Hematopoietic multipotent progenitor cell (in vitro differentiated cells): Measurements from ENCODE around the gene PABPN1L. TPM values are rescaled to one million over a fixed set of nuclear protein-coding genes. Genes with fewer than 3 reads are reported as not detected.
"Not testable (repeated sequence)": the region's sequence is repeated elsewhere in the genome, so short reads cannot be mapped to it uniquely, and the experiment has no call there.

Experiments used
- DNase-seq, 3 donors: peaks; one replicate each; pipeline ENCODE4 v3.0.0-alpha.2; 2011 to 2015; ENCODE audit warnings: low read depth in 2 of 3, low spot score in 2 of 3
- total RNA-seq: library from RNA; depleted of rRNA; stranded (reverse); fragments of >200 nt; gene quantifications from one replicate; pipeline ENCODE4 v1.2.3, GENCODE V29; 2012

Gene PABPN1L
- total RNA-seq, 1 donor: 0.54 TPM

DNA sequence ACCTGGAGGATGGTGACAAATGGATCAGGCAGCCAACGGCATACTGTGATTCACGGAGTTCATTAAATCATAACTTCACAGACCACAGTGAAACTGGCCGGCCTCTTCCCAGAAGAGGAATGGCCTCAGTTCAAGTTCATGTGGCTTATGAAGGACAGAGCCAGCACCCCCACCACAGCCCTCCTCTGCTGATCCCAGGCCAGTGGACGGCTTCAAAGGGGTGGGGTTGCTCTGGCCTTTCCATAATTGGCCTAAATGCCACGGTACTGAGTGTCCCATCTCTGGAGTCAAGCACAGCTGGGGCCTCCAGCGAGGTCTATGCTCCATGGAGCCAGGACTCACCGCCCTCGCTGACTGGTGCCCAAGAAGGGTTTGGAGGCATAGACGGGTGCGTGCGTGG, 31.1 kb downstream of the PABPN1L start:
- DNase-seq: no peak

DNA sequence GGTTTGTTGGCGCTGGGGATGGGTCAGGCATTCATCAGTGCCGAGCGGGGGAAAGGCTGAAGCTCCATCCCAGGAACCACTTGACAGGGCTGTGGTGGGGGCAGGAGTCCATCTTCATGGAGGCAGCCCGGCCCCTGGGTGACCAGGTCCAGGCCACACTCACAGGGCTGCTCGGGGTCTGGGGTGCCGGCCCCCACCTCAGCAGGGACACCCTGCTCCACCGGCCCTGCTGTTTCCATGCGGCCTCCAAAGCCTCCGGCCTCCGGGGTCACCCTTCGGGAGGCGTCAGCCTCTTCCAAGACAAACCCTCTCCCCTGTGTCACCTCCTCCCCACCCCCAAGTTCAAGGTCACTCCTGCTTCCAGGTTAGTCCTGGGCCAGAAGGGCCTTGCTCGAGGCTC, 31.8 kb downstream of the PABPN1L start:
- no peak for DNase-seq

DNA sequence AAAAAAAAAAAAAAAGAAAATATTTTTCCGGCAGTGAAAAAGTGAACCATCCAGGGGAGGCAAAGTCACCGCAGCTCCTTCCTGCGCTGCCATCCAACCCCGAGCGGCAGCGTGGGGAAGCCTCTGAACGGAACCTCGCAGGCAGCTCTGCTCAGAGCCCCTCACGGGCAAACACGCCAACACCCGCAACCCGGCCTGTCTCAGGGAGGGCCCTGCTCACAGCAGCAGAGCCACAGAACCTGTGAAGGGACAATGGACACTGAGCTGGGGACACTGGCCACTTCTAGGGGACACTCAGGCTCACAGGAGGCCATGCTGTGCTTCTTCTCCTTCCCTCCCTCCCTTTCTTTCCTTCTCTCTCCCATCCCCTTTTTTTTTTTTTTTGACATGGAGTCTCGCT, 33.4 kb downstream of the PABPN1L start:
- no peak for DNase-seq

DNA sequence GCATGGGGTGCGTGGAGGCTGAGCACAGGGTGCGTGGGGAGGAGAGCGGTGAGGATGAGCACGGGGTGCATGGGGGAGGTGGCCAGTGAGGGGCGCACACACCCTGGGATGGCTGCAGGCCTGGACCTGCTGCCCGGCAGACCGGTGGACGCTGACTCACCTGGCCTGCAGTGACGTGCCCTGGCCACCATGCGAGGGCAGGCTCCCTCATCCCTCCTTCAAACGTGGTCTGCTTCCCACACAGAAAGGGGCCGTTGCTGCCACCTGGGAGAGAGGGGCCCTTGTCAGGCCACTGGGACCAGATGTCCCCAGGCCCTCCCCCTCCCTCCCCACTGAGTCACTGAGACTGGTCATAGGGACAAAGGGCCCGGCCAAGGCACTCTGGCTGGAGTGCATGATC, 34.6 kb downstream of the PABPN1L start:
- no peak for DNase-seq

DNA sequence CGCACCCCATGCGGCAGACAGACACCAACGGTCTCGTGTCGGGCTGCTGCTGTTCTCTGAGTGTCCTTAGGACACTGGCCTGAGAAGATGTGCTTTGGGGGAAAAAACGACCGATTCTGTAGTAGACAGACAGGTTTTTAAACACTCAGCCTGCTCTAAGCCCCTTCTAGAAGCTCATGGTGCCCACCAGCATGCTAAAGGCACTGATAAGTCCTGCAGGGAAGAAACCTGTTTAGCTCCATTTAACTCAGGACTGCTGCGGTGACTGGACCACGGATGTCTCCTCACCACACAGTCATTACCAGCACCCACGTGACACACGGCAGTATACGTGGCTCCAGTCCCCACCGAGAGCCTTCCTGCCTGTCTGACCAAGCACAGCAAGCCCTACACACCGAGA, 35.7 kb downstream of the PABPN1L start:
- no peak for DNase-seq

DNA sequence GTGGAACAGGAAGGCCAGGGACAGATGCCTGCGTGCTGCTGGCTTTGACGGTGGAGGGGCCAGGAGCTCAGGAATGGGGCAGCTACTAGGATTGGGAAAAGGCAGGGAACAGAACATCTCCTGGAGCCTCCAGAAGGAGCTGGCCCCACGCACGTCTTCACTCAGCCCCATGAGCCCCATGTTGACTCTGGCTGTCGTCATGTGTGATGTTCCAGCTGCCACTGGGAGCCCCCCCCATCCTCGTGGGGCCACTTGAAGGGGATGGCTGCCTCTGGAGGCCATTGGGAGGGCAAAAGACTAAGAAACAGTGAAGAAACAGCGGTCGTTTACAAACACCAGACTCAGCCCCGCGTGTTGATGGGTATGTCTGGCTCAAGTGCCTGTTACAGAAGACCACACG, 36.2 kb downstream of the PABPN1L start:
- no peak for DNase-seq

DNA sequence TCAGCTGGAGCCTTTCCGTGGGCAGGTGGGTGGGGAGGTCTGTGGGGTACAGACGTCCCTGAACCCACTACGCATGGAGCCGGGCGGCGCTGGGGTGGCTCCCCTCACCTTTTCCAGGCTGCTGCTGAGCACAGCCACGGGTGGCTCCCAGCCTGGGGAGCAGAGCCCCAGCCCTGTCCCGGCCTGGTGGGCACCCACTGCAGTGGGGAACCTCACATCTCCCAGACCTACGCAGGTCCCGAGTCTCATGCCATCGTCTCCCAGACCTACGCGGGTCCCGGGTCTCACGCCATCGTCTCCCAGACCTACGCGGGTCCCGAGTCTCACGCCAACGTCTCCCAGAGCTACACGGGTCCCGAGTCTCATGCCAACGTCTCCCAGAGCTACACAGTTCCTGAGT, 37.7 kb downstream of the PABPN1L start:
- DNase-seq: no peak

DNA sequence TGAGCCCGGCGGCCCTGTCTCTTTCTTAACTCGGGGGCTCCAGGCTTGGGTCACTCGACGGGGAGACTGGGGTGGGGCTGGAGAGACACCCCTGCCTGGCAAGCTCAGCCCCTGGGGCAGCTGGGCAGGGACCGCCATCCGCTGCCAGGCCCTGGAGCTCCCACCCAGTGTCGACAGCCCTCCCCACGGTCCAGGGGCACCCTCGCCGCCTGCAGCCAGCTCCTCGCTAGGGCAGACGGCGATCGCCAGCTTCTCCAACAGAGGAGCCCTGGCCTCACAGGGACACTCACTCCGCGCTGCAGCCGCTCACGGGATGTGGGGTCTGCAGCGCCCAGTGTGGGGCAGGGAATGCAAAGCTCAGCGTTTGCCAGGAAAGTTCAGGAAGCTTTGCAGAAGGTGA, 38.7 kb downstream of the PABPN1L start:
- DNase-seq: no peak

DNA sequence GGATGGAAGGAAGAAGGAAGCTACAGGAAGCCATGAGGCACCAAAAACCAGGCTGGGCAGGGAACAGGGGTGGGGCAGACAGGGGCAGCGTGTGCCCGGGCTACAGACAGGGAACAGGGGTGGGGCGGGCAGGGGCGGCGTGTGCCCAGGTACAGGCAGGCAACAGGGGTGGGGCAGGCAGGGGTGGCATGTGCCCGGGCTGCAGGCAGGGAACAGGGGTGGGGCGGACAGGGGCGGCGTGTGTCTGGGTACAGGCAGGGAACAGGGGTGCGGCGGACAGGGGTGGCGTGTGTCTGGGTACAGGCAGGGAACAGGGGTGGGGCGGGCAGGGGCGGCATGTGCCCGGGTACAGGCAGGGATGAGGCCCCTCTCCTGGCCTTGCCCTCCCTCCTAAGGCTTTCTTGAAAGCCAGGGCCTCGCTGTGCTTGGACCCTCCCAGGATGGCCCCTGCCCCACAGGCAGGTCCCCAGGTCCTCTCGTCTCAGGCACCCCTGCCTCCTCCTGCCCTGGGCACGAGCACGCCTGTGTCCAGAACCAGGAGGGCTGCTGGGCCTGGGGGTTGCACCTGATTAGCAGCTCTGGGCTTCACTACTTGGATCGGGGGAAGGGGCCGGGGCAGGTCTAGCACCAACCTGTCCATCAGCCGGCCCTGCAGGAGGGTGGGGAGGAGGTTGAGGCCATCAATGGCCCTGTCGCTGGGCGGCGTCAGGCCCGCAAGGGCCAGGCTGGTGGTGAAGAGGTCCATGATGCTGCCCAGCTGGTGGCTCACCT, 40.2 kb downstream of the PABPN1L start:
- DNase-seq: no peak

DNA sequence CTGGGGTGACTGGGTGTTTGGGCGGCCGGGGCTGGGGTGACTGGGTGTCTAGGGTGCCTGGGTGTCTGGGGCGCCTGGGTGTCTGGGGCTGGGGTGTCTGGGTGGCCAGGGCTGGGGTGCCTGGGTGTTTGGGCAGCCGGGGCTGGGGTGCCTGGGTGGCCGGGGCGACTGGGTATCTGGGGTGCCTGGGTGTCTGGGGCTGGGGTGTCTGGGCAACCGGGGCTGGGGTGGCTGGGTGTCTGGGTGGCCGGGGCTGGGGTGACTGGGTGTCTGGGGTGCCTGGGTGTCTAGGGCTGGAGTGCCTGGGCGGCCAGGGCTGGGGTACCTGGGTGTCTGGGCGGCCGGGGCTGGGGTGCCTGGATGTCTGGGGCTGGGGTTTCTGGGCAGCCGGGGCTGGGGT, 41.3 kb downstream of the PABPN1L start:
- no peak for DNase-seq

DNA sequence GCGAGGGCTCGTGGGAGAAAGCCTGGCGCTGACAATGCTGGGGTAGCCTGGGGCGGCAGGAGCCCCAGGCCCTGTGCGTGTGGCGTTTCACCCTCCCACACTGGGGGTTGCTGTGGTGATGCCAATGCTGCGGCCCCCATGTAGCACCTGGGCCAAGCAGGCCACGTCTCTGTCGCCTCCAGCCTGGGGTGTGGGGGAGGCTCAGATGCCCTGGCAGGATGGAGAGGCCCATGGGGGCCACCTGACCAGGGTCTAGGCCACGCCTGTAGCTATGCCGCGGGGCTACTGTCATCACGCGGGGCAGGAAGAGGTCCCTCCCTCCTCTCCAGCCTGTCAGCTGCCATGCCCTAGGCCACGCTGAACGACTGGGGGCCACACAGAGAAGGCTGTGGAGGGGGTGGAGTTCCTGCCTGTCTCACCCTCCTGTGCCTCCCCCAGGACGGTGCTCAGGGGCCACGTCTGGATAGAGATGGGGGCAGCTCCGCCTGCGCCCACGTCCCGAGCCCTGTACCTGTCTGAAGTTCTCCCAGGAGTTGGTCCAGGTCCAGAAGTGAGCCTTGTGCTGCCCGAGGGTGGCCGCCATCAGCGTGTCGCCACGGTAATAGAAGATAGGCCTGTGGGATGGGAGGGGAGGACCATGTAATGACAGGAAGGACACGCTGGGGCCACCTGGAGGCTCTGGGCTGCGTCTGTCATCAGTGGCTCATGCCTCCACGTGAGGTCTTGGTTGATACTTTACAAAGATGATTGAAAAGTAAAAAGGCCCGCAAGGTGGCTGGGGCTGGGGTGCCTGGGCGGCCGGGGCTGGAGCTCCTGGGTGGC, 42.0 kb downstream of the PABPN1L start:
- DNase-seq: no peak

DNA sequence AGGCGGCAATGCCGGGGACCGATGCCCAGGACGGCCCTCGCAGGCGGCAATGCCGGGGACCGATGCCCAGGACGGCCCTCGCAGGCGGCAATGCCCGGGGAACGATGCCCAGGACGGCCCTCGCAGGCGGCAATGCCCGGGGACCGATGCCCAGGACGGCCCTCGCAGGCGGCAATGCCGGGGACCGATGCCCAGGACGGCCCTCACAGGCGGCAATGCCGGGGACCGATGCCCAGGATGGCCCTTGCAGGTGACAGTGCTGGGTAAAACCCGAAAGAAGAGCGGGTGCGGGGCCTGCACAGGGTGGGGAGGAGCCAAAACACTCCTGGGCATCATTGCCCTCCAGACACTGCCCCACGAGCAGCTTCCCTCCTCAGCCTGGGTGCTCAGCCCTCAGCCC, 42.8 kb downstream of the PABPN1L start:
- DNase-seq: not testable (repeated sequence)

DNA sequence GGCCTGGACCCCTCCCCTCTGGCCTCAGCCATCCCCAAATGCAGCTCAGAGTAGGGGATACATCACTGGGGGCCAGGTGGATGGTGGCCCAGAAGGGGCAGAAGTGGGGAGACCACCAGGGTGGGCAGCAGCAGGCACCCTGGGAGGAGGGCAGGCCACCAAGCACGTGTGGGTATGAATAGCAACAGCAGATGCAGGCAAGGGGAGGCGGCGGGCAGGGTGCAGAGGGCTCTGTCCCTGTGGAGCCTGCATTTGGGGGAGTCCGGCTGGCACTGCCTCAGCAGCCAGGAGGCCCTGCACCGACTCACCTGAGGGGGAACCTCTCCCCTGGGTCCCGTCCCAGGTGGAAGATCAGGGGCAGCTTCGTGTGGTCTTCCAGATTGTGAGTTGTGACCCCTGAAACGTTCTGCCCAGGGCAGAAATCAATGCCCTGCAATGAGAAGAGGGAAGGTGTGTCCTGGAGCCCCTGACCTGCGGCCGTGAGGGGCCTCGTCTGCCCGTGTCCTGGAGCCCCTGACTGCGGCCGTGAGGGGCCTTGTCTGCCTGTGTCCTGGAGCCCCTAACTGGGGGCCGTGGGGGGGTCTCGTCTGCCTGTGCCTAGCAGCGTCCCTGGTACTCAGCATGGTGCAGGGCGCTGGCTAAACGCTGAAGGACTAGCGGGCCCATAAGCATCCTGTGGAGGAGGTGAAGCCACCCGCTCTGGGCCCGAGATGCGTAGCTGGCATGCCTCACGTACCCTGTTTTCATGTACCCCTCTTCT, 44.0 kb downstream of the PABPN1L start:
- DNase-seq: no peak

DNA sequence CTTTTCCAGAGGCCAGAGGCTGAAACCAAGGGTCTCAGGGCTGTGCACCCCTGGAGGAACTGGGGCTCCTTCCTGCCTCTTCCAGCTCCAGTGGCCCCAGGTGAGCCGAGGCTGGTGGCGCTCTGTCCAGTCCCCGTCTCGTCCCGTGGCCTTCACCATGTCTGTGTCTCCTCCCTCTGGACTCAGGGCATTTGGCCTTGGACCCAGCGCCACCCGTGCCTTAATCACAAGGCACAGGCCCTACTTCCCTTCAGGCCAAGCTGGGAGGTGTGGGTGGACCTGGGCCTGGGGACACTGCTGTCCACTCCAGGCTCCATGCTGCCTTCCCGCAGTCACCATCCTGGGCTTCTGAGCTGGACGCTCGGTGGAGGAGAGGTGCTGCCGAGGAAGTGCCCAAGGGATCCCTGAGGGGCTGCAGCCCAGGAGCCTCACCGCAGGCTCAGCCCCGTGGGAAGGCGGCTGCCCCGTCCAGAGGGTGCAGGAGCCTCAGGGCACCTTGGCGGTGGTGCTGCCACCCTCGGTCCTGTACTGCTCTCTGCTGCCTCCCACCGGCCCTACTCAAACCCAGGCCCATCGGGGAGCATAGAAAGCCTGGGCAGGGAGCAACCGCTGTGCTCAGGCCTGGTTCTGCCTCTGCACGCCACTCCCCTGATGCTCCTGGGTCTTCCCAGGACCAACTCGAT, 45.2 kb downstream of the PABPN1L start:
- DNase-seq: no peak

DNA sequence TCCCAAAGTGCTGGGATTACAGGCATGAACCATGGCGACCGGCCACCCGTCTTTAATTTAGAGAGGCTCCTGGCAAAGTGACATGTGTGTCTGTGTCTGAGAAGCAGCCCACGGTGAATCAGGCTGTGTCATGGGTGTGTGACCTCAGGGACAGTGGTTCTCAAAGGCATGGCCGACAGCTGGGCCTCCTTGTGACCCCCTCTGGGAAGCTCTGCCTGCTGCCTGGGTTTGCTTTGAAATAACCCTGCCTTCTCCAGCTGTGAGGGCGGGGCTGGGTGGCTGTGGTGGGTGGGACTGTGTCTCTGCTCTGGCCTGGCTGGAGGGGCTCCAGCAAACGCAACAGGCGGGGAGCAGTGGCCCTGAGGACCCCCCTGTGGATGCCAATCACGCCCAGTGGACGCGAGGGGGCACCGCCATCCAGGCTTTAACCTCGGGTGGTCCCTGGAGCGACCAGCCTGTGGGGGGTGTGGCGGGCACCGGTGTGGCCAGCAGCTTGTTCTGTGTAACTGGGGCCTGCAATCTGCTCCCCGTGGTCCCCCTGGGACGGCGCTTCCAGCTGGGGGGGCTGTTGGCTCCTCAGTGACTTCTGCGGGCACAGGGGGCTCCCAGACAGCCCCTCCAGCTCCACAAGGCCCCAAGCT, 46.0 kb downstream of the PABPN1L start:
- DNase-seq: no peak

DNA sequence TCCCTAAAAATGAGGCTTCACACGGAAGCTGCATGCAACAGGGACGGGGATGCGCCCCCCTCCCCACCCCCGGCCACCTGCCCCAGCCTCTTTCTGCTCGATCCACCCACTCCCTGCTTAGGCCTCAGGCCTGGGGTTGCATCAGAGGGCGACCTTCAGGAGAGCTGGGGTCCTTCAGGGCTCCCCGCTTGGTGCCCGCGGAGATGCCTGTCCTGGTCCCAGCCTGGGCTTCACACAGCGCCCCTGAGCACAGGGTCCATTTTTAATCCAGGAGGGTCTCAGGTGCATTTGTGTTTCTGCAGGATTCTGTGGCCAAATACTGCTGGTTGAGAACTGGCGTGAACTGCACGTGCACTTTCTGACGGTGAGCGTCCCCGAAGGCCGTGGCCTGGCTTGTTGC, 47.3 kb downstream of the PABPN1L start:
- DNase-seq: no peak

DNA sequence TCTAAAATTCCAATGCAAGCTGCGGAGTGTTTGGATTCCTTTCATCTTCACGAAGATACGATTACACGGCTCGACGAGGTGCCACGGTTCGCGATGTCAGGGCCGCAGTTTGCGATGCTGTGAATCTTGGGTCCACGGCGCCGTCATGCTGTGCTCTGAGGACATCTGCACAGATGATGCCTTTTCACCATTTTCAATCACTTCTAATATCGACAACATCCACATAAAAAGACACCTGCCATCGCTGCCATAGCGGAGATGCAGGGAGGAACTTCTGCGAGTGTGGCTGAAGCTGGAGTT, 47.9 kb downstream of the PABPN1L start:
- DNase-seq: no peak

DNA sequence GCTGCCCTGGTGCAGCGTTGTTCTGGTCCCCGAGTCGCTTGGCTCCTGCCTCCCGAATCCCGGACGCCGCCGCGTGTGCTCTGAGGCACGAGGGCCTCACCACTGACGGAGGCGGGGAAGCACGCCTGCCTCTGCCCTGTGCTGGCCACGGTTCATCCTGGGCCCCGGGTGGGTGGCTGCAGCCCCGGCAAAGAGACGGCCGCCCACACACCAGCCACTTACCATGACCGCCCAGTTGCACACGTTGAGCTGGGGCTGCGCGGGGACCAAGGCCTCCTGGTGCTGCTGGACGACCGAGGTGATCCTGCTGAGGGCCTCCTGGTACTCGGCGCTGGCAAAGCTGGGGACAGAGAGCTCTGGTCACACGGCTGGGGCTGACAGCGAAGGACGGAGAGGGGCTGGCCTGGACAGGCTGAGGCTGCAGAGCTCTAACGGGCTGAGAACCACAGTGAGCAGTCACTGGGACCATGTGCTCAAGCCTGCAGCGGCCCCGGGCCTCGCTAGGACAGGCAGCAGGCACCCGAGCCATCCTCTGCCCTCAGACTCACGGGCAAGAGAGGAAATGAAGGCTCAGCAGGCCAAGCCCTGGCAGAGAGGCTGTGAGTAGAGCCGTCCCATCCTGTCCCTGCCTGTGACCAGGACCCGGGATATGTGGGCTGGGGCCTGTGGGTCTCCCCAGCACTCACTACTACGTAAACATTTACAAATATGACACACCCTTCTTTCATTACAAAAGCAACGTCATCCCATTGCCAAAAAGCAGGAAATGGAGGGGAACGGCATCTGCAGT, 48.5 kb downstream of the PABPN1L start:
- DNase-seq: no peak

DNA sequence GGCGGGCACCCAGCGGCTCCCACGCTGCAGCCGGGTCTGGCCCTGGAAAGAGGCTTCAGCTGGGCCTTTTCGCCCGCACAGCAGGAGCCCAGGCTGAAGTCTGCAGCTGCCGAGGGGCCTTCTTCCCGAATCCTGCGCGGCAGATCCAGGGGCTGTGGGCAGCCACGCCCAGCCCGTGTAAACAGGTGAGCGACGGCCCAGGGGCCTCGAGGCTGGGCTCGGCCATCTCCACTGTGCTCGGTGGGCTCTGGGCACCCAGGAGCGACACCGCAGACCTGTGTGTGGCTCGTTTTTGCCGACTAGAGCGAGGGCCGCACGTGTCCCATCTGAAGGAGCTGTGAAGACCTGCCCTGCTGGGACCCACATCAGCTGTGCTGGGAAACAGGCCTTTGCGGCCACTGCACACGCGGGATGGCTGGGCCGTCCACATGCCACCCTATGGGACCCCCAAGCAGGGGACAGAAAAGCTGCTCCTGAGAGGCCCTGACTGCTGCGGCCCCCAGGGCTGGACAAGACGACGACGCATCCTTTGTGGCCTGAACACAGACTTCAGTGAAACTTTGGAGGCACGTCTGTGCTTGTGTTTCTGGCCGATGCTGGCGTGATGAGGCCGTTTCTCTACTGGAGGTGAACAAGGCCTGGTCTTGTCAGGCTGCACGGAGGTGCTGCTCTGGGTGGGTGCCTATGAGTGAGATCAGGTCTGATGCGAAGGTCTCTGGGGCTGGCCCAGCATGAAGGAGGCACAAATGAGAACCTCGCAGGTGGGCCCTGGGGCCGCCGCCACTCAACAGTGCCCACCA, 49.5 kb downstream of the PABPN1L start:
- no peak for DNase-seq
